Left colon (tissue), 2 donors: ENCODE data around the gene NDUFA12. TPM values are rescaled to one million over a fixed set of nuclear protein-coding genes. Genes with fewer than 3 reads are reported as not detected.
A peak's percentile ranks its signal among the peaks of the same experiment; 100 is the strongest.
"Not testable (repeated sequence)": the region's sequence is repeated elsewhere in the genome, so short reads cannot be mapped to it uniquely, and the experiment has no call there.

Experiments used
- ATAC-seq: fragments of 200-7000 bp; cut with Tn5 transposase; one replicate; pipeline ENCODE4 v1.9.1; 2020; ENCODE audit warnings: mild to moderate bottlenecking, moderate library complexity
- DNase-seq, 2 donors: peaks; one replicate each; pipeline ENCODE4 v3.0.0-alpha.2; 2020
- intact Hi-C, 2 donors: fragments of 100-400 bp; cut with DNase I in 1 of 2; cut with micrococcal nuclease in 1 of 2; formaldehyde crosslinking; loops; one replicate each; pipeline versions ENCODE4 v1.11.2 to v1.14.0; 2022; cut with DNase I, micrococcal nuclease
- total RNA-seq, 2 donors: library from RNA; stranded (reverse); fragmentation: NEBNext Ultra II Directional; extraction: Animal tissue kit (Norgen Biotek cat#: 25700); gene quantifications; one replicate each; pipeline ENCODE4 v1.2.1, GENCODE V29; 2021
- donor health status: DM: no; HTN: no; CAD: no.
- donor health status: DM: yes; HTN: yes; CAD: no.

The NDUFA12 gene
- total RNA-seq, 2 donors from 2014 or later: 125 to 141 TPM

DNA sequence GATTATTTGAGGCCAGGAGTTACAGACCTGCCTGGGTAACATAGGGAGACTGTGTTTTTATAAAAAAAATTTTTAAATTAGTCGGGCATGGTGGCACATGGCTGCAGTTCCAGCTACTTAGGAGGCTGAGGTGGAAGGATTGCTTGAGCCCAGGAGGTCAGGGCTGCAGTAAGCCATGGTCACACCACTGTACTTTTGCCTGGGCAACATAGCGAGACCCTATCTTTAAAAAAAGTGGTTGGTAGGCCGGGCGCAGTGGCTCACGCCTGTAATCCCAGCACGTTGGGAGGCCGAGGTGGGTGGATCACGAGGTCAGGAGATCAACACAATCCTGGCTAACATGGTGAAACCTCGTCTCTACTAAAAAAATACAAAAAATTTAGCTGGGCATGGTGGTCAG lies 18.4 kb downstream of the NDUFA12 start:
- DNase-seq, intact Hi-C loops, ATAC-seq: not testable (repeated sequence)

GRCh38 chr12:94983321-94983720 lies 20.2 kb downstream of the NDUFA12 start:
- DNase-seq (no peak), ATAC-seq (no peak)
- intact Hi-C loops: no loop called here

GRCh38 chr12:94982456-94982855 lies 21.0 kb downstream of the NDUFA12 start:
- ATAC-seq: no peak
- DNase-seq: no peak
- intact Hi-C loops: no loop called here

GRCh38 chr12:94980577-94980976 lies 22.9 kb downstream of the NDUFA12 start:
- no peak for DNase-seq
- intact Hi-C loops: no loop called here
- no peak for ATAC-seq

- DNase-seq: no peak
- intact Hi-C loops: no loop called here
- ATAC-seq: no peak
Observed at GRCh38 chr12:94979941-94980340, 23.6 kb downstream of the NDUFA12 start.

- ATAC-seq (no peak), DNase-seq (no peak)
- intact Hi-C loops: no loop called here
Observed at GRCh38 chr12:94977766-94978468, 25.6 kb downstream of the NDUFA12 start.

DNA sequence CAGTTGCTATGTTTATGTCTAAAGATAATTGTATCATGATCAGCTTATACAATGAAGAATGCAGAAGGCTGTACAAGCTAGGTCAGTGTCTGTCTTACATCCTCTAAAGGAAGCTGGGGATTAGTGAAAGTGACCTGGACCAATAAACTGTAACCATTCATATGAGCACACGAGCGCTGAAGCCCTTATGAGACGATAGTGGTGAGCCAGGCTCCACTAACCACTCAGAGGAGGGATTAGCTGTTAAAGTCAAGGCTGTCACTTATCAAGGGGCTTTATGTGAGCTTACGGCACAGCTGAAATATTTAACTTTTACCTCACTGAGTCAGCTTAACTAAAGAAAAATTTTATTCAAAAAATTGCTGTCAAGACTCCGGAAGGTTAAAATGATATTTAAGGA lies 30.3 kb downstream of the NDUFA12 start:
- intact Hi-C loops: no loop called here
- no peak for DNase-seq

GRCh38 chr12:94972795-94973194 lies 30.7 kb downstream of the NDUFA12 start:
- ATAC-seq: no peak
- intact Hi-C loops: no loop called here

More for the DNA sequence above, 30.3 kb downstream of the NDUFA12 start:
- no peak for ATAC-seq

GRCh38 chr12:94971923-94972322 lies 31.6 kb downstream of the NDUFA12 start:
- no peak for ATAC-seq
- no peak for DNase-seq
- intact Hi-C loops: no loop called here

More at GRCh38 chr12:94972795-94973194, 30.7 kb downstream of the NDUFA12 start:
- no peak for DNase-seq

GRCh38 chr12:94970560-94970959 lies 32.9 kb downstream of the NDUFA12 start:
- intact Hi-C loops: no loop called here
- DNase-seq (no peak), ATAC-seq (no peak)

GRCh38 chr12:94969424-94969823 lies 34.1 kb downstream of the NDUFA12 start:
- no peak for ATAC-seq

DNA sequence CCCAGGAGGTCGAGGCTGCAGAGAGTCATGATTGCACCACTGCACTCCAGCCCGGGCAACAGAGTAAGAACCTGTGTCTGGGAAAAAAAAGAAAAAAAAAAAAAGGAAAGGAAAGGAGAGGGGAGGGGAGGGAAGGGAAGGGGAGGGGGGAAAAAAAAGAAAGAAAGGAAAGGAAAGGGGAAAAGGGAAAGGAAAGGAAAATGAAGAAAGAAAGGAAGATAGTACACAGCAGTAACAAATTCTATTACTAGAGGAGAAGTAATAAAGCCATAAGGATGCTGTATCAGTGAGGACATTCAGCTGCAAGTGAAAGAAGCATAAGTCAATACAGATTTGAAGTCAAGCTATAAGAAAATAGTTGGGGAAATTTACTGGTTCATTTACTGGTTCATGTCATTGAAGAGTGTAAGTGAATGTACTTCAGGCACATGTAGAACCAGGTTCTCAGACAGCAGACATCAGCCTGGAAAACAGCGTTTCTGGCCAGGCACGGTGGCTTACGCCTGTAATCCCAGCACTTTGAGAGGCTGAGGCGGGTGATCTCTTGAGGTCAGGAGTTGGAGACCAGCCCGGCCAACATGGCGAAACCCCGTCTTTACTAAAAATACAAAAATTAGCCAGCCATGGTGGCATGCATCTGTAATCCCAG lies 37.4 kb downstream of the NDUFA12 start:
- DNase-seq: no peak
- intact Hi-C loops: no loop called here
- no peak for ATAC-seq

More at GRCh38 chr12:94969424-94969823, 34.1 kb downstream of the NDUFA12 start:
- no peak for DNase-seq
- intact Hi-C loops: no loop called here

DNA sequence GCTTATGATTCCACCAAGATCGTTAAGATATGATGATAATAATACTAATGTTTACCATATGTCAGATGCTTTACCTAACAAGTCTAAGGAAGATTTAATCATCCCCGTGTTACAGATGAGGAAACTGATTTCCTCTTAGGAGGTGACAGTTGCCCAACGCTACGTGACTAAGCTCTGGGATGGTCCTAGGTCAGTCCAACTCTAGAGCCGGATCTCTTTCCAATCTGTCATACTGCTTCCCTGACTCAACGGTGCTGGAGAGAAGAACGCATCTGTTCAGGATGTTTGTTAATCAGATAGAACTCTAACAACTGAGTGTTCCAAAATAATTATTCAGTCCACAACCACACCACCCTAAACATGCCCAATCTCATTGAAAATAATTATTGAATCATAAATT lies 39.8 kb downstream of the NDUFA12 start:
- no peak for DNase-seq
- intact Hi-C loops: no loop called here
- no peak for ATAC-seq

DNA sequence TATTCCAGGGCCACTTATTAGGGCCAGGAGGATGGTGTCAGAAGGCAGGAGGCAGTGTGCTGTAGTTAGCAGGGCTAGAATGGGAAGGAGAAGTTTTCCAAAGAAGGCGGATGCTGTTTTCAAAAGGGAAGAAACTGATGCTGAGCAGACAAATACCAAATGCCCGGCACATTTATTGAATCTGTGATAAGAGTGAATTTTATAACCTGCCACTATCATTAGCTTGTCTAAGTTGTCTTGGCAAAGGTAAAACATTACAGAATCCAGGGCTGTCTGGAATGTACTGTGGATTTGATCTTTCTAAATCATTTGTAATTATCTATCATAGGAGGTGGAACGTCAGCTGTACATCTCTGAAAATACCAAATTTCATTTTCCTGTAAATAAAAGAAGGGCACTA lies 40.8 kb downstream of the NDUFA12 start:
- ATAC-seq (peak; percentile 91), DNase-seq (no peak)
- intact Hi-C loops: no loop called here

DNA sequence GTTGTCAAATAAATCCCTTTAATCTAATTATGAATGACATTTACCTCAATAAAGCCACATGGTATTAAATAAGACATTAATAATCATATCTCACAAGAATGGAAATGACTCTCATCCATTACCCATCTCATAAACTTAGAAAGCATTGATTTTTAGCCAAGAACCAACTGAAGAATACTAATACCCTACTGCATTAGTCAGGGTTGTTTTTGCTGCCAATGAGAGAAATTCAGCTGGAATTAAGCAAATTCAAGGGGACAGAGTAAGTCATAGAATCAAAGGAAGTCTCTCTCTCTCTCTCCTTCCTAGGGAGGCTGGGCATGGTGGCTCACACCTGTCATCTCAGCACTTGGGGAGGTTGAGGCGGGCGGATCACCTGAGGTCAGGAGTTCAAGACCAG lies 41.6 kb downstream of the NDUFA12 start:
- ATAC-seq (no peak), DNase-seq (no peak)
- intact Hi-C loops: no loop called here

- no peak for ATAC-seq
- intact Hi-C loops: no loop called here
- DNase-seq: no peak
Observed at GRCh38 chr12:94961256-94961824, 42.2 kb downstream of the NDUFA12 start.

DNA sequence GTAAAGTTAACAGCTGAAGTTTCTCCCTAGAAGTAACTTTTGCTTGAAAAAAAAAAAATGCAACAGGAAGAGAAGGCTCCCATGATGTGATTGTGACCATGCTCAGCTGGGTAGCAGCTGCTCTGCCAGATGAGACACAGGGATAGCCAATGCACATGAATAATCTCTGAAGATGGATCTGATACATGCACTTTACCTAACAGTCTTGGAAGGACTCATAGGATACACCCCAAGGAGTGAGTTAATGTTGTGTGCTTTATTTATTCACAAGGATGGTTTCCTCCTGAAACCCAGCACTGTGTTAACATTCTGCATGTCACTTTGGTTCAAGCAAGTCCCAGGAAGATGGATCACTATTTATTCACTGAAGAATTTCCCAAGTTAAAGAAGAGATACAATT lies 46.5 kb downstream of the NDUFA12 start:
- intact Hi-C loops: no loop called here
- ATAC-seq (no peak), DNase-seq (no peak)

DNA sequence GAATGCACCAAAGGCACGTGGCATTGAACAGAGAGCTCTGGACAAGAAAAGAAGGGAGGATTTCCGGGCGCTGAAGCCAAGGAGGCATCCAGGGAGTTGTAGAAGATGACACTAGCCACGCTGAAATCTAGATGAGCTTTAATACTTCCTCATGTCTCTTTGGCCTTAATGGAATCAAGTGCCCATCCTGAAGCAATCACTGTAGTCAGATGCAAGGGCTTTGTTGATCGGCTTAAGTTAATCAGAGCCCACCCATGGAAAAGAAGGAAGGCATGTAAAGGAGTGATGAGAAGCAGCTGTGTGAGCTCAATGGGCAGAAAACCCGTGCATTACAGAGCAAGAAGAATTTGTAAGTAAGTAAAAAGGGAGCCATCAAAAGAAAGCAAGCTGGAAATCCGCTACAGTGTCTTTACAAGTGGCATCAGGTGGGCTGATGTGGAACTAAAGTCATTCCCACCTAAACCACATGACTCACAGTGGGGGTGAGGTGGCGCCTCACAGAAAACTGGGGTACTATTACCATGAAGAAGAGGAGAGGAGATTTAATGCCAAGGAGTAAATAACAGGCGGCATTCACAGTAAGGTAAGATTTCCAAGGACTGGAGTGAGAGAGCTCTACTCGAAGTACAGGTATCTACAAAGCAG lies 48.4 kb downstream of the NDUFA12 start:
- DNase-seq (no peak), ATAC-seq (no peak)
- intact Hi-C loops: no loop called here

- peak; percentile 98 for ATAC-seq
- intact Hi-C loops: no loop called here
- peak; percentile 18 to 67 for DNase-seq
Observed at GRCh38 chr12:94954029-94954685, 49.3 kb downstream of the NDUFA12 start.
